Right atrium auricular region (tissue), 2 donors: ENCODE results near the gene ENOPH1. TPM values are rescaled to one million over a fixed set of nuclear protein-coding genes. Genes with fewer than 3 reads are reported as not detected.
A peak's percentile ranks its signal among the peaks of the same experiment; 100 is the strongest.

Experiments
- DNase-seq: peaks from one replicate; pipeline ENCODE4 v3.0.0-alpha.2; 2019; ENCODE audit warnings: low spot score
- H3K27ac ChIP-seq, 2 donors: fragments of 200-600 bp; sonication (generic); 1 replicate in 1 of 2; 2 replicates in 1 of 2; pipeline ENCODE4 v1.5.1; 2016 to 2019
- H3K27me3 ChIP-seq, 2 donors: fragments of 200-600 bp; sonication (generic); one replicate each; pipeline versions ENCODE4 v1.5.1 to v1.6.0; 2017 to 2019
- H3K36me3 ChIP-seq: fragments of 200-600 bp; sonication (generic); one replicate; pipeline ENCODE4 v1.5.1; 2016
- H3K4me1 ChIP-seq, 2 donors: fragments of 200-600 bp; sonication (generic); one replicate each; pipeline versions ENCODE4 v1.5.1 to v1.6.0; 2017 to 2019
- H3K4me3 ChIP-seq, 2 donors: fragments of 200-600 bp; sonication (generic); 1 replicate in 1 of 2; 2 replicates in 1 of 2; pipeline ENCODE4 v1.5.1; 2017 to 2019; ENCODE audit warnings: mild to moderate bottlenecking in 1 of 2, moderate library complexity in 1 of 2
- H3K9me3 ChIP-seq, 2 donors: fragments of 200-600 bp; sonication (generic); one replicate each; pipeline ENCODE4 v1.5.1; 2019
- CTCF ChIP-seq, 2 donors: fragments of 200-600 bp; sonication (generic); IDR thresholded peaks; one replicate each; pipeline ENCODE4 v1.5.1; 2019; ENCODE audit warnings: antibody characterized with exemption in 2 of 2
- total RNA-seq, 2 donors: library from RNA; depleted of rRNA; stranded (reverse); fragments of >200 nt; gene quantifications; one replicate each; pipeline ENCODE4 v1.1.0, GENCODE V29; 2016

Gene ENOPH1
- total RNA-seq, 2 donors from 2014 or later: 15.0 to 16.6 TPM

GRCh38 chr4:82422616-82423015, 7.8 kb upstream of the ENOPH1 start:
- peaks cover 0 to 16% of the 10 kb centered on the region in 2 donors for H3K4me1 ChIP-seq
- no peak for TF ChIP-seq CTCF (IDR thresholded peaks at IDR 0.05)
- no peaks in the 10 kb centered on the region for H3K27me3 ChIP-seq
- no peak overlapping the region for H3K27ac ChIP-seq
- H3K9me3 ChIP-seq: no peaks in the 10 kb centered on the region
- peaks cover 51% of the 10 kb centered on the region for H3K36me3 ChIP-seq
- H3K4me3 ChIP-seq: no peak overlapping the region
- DNase-seq: no peak

- no peak for DNase-seq
- Histone ChIP-seq H3K4me1 (peaks cover 0 to 23% of the 10 kb centered on the region in 2 donors), H3K27me3 (no peaks in the 10 kb centered on the region), H3K9me3 (no peaks in the 10 kb centered on the region), H3K4me3 (no peak overlapping the region), H3K36me3 (peaks cover 56% of the 10 kb centered on the region), H3K27ac (no peak overlapping the region)
- TF ChIP-seq CTCF (IDR thresholded peaks at IDR 0.05): no peak
Measured at GRCh38 chr4:82423245-82424054, 6.9 kb upstream of the ENOPH1 start.

GRCh38 chr4:82425478-82425877, 4.9 kb upstream of the ENOPH1 start:
- no peak for TF ChIP-seq CTCF (IDR thresholded peaks at IDR 0.05)
- no peak for DNase-seq
- Histone ChIP-seq H3K9me3 (no peaks in the 10 kb centered on the region), H3K4me3 (no peak overlapping the region), H3K27ac (no peak overlapping the region), H3K36me3 (peaks cover 56% of the 10 kb centered on the region), H3K27me3 (no peaks in the 10 kb centered on the region), H3K4me1 (peaks cover 0 to 23% of the 10 kb centered on the region in 2 donors)

GRCh38 chr4:82428526-82428968, 1.8 kb upstream of the ENOPH1 start:
- Histone ChIP-seq H3K27ac (peak overlapping the region; percentile 94 to 98), H3K36me3 (peaks cover 45% of the 10 kb centered on the region), H3K4me1 (peaks cover 0 to 37% of the 10 kb centered on the region in 2 donors), H3K27me3 (no peaks in the 10 kb centered on the region), H3K9me3 (no peaks in the 10 kb centered on the region), H3K4me3 (peak overlapping the region; percentile 83 to 90)
- TF ChIP-seq CTCF (IDR thresholded peaks at IDR 0.05): no peak
- no peak for DNase-seq

GRCh38 chr4:82428969-82429727, 1.2 kb upstream of the ENOPH1 start:
- no peaks in the 10 kb centered on the region for H3K27me3 ChIP-seq
- peaks cover 0 to 37% of the 10 kb centered on the region in 2 donors for H3K4me1 ChIP-seq
- peak overlapping the region; percentile 83 to 90 for H3K4me3 ChIP-seq
- no peaks in the 10 kb centered on the region for H3K9me3 ChIP-seq
- H3K27ac ChIP-seq: peak overlapping the region; percentile 94 to 98
- peaks cover 39% of the 10 kb centered on the region for H3K36me3 ChIP-seq
- peak; percentile 92 to 97 for TF ChIP-seq CTCF (IDR thresholded peaks at IDR 0.05)
- peak; percentile 90 for DNase-seq
